GM21526 (cell line): ENCODE data around the gene COL4A2.

Experiments used
- ATAC-seq: cut with Tn5 transposase; IDR thresholded peaks from one replicate; pipeline ENCODE4 v1.9.1; 2021; ENCODE audit warnings: moderate library complexity; ENCODE audit not compliant: unreplicated experiment, low FRiP score

COL4A2 gene

GRCh38 chr13:110289174-110289573, 17.9 kb upstream of the COL4A2 start:
- no peak for ATAC-seq

GRCh38 chr13:110289661-110290060, 17.4 kb upstream of the COL4A2 start:
- no peak for ATAC-seq

- ATAC-seq = no peak
Measured at GRCh38 chr13:110290153-110290552, 16.9 kb upstream of the COL4A2 start.

GRCh38 chr13:110290826-110291225, 16.3 kb upstream of the COL4A2 start:
- ATAC-seq = no peak

- no peak for ATAC-seq
Measured at GRCh38 chr13:110291286-110291685, 15.8 kb upstream of the COL4A2 start.

GRCh38 chr13:110293037-110293436, 14.0 kb upstream of the COL4A2 start:
- ATAC-seq = no peak

GRCh38 chr13:110293649-110294048, 13.4 kb upstream of the COL4A2 start:
- no peak for ATAC-seq

GRCh38 chr13:110294146-110294545, 12.9 kb upstream of the COL4A2 start:
- ATAC-seq = no peak

GRCh38 chr13:110294622-110295021, 12.5 kb upstream of the COL4A2 start:
- no peak for ATAC-seq

- no peak for ATAC-seq
Measured at GRCh38 chr13:110297011-110297410, 10.1 kb upstream of the COL4A2 start.

GRCh38 chr13:110297766-110298504, 9.1 kb upstream of the COL4A2 start:
- ATAC-seq = no peak

GRCh38 chr13:110298505-110299282, 8.4 kb upstream of the COL4A2 start:
- no peak for ATAC-seq

- no peak for ATAC-seq
Measured at GRCh38 chr13:110299283-110299840, 7.7 kb upstream of the COL4A2 start.

- ATAC-seq = no peak
Measured at GRCh38 chr13:110300090-110300815, 6.8 kb upstream of the COL4A2 start.

GRCh38 chr13:110301083-110301482, 6.0 kb upstream of the COL4A2 start:
- no peak for ATAC-seq

- no peak for ATAC-seq
Measured at GRCh38 chr13:110301606-110302553, 5.2 kb upstream of the COL4A2 start.

- ATAC-seq = no peak
Measured at GRCh38 chr13:110302997-110303396, 4.1 kb upstream of the COL4A2 start.

GRCh38 chr13:110303644-110304043, 3.4 kb upstream of the COL4A2 start:
- no peak for ATAC-seq

GRCh38 chr13:110304256-110304655, 2.8 kb upstream of the COL4A2 start:
- ATAC-seq = no peak

GRCh38 chr13:110305001-110305400, 2.1 kb upstream of the COL4A2 start:
- ATAC-seq = no peak
